Hematopoietic multipotent progenitor cell treated with erythropoietin and hydrocortisone succinate and interleukin-3 and kit ligand, for 6 days (in vitro differentiated cells): Measurements from ENCODE around the gene TMED8.
A peak's percentile ranks its signal among the peaks of the same experiment; 100 is the strongest.
"Not testable (repeated sequence)": the region's sequence is repeated elsewhere in the genome, so short reads cannot be mapped to it uniquely, and the experiment has no call there.

Experiments used
- DNase-seq: peaks from one replicate; pipeline ENCODE4 v3.0.0-alpha.2; 2015

Gene TMED8

DNA sequence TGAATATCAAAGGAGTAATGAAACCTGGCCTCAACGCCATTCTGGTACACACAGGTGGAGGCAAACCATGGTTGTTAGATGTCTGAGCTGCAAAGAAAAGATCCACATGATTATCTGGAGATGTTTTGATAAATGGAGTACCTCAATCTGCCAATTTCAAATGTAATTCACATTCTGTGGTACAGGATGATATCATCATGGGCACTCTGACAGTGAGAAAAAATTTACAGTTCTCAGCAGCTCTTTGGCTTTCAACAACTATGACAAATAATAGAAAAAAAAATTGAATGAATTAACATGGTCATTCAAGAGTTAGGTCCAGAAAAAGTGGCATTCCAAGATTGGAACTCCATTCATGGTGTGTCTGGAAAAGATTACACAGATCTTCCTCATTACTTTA is 17.3 kb downstream of the TMED8 start:
- DNase-seq: no peak

DNA sequence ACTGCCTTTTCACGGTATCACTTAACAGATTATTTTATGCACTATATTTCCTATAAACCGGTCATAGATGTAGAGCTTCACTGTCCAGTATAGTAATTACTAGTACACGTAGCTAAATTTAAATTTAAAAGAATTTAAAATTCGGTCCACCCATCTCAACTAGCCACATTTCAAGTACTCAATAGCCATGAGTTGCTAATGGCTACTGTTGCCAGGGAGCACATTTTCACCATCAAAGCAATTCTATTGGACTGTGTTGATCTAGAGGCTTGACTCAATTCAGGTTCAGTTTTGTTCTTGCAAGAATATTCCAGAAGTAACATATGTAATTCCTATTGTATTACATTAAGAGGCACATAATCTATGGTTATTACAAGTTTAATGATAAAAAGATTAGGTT is 20.0 kb downstream of the TMED8 start:
- no peak for DNase-seq

DNA sequence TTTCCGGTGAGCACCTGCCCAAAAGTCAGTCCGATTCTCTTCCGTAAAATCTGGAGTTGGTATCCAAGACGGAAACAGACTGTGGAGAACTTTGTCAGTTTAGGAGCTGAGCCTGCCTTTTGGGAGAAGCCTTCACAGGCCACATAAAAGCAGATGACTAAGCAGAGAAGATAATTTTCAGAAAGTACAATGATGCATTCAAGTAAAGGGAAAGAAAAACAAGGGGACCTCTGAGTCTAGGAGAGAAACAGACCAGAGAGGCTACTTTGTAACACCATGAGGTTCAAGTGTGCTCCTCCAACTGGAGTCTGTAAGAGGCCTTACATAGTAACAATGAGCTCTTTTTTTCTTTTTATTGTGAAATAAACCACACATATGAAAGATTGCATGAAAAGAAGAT is 21.1 kb downstream of the TMED8 start:
- no peak for DNase-seq

DNA sequence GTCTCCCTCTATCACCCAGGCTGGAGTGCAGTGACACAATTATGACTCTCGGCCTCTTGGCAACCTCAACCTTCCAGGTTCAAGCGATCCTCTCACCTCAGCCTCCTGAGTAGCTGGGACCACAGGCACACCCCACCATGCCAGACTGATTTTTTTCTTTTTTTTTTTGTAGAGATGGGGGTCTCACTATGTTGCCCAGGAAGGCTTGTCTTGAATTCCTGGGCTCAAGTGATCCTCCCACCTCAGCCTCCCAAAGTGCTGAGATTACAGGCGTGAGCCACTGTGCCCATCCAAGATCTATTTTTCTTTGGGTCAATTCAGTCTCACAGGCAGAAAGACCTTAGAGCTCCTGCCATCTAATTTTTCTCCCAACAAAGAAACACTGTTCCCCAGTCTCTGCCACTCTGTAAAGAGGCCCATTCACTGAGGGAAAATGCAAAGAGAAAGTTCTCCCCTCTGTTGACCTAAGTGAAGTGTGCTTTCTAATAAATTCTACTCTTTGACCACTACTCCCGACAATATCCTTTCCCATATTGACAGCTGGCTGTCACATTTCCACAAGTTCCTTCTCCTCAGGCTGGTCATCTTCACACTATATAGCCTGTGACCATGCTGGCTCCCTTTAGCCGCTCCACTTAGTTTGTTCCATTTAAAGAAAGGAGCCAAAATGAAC is 23.3 kb downstream of the TMED8 start:
- no peak for DNase-seq

DNA sequence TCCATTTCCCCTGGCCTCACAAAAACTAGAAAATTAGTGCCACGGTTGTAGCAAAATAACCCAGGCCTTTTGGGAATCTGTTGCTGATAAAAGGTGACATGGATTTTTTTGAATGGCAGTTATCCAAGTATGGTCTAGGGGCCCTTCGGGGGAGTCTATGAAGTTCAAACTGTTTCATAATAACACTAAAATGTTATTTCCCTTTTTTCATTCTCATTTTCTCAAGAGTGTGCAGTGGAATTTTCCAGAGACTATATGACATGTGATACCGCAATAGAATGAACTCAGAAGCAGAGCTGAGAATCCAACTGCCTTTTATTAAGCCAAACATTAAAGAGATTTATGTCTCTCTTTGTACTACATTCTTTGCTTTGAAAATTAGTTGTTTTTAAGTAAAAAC is 29.1 kb downstream of the TMED8 start:
- peak; percentile 54 for DNase-seq

DNA sequence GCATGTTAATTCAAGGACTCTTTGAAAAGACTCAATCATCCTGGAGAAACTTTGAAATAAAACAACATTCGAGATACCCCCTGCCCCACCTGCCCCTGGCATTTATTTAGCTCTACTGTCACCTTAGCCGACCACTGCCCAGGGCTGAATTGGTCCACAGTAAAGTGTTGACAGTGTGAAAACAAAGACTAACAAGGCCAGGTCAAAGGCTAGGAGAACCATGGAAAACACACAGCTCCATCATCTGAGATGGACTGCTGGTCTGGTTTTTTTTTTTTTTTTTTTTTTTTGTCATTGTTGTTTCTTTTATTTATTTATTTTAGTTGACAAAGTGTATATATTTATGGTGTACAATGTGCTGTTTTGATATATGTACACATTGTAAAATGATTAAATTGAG is 30.4 kb downstream of the TMED8 start:
- DNase-seq: no peak

DNA sequence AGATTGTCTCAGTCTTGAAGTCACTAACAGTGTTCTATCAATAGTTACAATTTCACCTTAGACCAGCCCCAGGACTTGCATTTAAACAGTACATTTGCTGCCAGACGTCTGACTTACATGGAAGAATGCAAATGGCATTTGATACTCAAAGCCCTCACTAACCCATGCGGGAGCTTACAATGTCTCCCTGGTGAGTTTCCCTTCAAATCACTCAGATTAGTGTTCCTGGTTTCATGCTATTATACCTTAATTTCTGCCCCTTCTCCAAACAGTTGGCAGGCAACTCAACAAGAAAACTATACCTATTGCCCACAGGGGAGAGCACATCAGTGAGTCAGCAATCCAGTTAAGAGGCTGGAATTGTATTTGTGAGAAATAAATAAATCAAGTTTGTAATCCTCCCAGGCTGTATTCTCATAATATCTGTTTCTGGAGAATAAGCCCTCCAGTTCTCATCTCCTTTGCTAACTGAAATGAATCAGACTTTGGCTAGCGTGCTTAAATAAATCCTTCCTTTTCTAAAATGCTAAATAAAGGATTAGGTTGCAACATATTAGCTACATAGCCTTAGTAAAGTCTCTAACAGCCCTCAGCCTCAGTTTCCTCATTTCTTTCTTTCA is 32.4 kb downstream of the TMED8 start:
- no peak for DNase-seq

DNA sequence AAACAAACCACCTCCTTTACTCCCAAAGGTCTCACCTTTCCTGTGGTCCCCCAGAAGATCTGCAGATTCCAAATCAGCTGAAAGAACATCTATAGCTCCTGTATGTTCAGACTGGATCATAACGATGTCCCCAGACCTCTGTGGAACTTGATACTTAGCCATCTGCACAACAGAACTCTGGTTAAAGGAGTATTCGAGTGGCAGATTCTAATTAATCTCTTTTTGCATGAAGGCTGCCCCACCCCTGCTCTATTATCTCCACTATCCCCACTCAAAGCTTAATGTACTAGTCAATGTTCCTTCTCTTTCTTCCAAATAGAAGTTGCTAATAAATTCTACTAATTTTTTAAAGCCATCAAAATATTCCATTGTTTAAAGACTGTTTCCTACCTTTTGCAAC is 33.2 kb downstream of the TMED8 start:
- peak; percentile 28 for DNase-seq

DNA sequence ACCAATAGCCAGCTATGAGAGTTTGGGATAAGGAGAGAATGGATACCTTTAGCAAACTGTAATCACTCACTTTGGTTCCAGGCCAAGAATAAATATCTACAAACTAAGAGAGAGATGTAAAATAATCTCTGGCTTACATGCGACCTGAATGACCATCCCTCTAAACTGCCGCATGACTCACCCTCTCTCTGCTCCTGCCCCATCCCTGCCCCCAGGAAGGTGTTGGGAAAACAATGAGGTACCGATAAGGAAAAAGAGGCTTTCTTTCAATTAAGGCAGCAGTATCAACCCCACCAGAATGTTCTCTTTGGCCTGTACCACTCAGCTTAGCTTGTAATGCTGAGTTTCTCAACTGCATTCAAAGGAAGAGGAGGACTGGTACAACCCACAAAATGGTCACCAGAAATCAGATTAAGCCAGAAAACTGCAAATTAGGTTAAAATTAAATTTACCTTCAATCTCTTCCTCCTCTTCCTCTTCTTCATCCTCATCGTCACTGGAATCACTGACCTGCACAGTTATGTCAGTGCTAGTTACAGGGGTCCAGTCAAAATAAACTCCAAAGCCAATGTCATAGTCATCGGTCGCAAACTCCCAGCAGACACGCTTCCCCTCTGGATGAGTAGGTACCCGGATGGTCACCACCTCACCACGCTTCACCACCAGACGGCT is 34.0 kb downstream of the TMED8 start:
- no peak for DNase-seq

DNA sequence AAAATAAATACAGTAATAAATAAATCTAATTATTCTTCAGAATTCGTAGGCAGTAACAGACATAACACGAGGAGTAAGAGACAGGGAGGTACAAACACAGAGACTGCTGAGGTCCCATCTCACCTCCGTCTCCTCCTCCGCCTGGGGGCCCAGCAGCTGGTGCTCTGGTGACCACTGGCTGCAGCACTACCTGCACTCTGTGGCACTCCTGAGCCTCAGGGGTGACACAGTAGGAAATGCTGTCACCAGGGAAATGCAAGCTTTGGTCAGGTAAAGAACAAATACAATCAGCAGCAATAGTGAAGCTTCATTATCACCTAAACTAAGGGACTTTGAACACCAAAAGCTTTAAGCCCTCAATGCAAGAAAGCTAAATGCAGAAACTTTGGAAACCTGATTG is 36.5 kb downstream of the TMED8 start:
- no peak for DNase-seq

DNA sequence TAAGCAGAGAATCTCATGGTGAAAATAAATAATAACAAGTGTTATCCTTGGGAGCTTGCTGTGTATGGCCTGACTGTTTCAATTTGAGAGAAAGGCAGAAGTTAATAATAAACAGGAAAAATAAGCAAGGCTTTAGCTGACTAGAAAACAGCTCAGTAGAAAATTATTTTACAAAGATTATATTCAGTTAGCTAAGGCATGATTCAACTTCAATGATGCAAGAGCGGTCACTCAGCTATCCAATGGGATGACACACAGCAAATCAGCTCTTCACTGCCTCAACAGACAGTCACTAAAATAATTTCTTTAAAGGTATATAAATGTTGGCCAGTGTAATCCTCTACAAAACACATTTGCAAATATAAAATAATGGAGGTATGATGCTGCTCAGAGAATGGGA is 37.5 kb downstream of the TMED8 start:
- DNase-seq: no peak

DNA sequence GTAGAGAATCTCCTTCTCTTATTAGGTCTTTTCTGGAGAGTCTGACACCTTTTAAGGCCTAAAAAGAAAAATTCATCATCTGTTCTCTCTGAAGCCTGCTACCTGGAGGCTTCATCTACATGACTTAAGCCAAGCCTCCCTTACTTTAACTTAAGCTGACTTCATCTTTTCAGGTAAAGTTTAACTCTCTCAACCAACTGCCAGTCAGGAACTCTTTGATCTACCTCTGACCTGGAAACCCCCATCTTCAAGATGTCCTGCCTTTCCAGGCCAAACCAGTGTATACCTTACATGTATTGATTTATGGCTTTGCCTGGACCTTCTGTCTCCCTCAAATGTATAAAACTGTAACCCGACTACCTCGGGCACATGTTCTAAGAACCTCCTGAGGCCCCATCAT is 38.6 kb downstream of the TMED8 start:
- DNase-seq: no peak

DNA sequence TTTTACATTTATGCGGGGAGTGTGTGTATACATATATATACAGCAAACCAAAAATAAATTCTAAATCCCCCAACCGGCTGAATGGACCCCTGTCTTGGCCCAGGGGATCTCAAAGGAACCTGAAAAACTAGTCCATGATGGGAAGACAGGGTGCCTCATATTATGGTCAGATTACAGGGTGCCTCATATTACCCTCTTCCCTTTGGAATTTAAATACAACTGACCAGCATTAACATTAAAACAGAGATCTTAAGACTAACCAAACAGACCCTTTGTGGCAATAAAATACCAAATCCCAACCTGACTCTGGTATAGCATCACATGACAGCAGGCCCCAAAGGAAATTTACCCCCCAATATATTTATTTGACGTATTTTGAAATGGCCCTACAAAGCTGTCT is 39.0 kb downstream of the TMED8 start:
- no peak for DNase-seq

DNA sequence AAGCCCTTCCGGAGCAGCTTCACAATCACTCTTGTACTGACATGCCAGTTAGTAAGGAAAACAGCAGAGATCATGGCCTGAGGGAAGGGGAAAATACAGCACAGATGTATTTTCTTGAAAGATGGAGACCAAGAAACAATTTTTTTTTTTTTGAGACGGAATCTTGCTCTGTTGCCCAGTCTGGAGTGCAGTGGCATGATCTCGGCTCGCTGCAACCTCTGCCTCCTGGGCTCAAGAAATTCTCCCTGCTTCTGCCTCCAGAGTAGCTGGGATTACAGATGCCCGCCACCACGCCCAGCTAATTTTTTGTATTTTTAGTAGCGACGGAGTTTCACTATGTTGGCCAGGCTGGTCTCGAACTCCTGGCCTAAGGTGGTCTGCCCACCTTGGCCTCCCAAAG is 39.6 kb downstream of the TMED8 start:
- DNase-seq: not testable (repeated sequence)

DNA sequence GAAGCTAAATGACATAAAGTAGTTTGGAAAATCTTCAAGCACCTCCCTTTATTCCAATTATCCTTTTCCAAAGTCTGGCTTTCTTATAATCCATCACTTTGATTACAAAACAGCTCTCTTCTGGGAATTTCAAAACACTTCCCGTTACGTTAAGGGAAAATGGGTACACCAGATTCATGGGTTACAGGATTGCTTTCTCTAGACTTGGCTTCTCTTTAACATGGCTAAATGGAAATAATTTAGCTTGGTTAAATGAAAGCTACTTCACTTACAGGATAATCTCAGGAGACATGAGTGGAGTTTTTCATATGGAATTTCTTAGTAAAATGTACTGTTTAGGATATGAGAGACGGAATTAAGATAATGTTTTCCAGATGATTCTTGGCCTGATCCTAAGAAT is 41.3 kb downstream of the TMED8 start:
- no peak for DNase-seq

DNA sequence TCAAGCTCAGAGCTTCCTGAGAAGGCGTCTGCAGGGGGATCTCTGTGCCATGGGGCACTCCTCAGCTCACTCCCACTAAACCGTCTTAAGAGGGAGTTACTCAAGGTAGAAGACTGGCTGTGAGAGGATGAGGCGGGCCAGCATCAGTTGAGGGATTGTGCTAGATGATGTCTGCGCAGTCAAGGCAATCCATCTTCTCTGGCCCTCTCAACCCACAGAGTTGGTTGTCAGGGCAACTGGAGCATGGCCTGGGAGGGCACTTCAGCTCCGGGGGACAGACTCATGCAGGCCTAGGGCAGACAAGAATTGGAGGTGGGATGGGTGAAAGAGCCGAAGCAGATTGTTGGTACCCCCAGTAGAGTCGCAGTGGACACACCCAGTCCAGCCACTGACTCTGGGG is 47.0 kb downstream of the TMED8 start:
- DNase-seq: no peak

DNA sequence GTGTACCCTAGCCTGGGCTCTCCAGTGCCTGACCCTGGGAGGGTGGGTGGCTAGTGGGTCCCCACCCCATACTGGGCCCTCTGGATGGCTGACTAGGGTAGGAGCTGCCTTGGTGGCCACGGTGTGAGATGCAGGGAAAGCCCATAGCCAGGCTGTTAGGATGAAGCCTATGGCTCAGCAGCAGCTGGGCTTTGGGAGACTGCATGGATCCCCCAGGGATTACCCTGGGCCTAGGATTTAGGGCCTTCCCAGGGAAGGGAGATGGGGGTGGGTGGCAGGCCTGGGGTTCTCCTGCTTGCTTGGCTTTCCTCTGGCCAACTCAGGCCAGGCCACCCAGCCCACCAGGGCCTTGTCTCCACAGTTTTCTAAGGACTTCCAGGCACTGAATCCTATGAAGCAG is 49.8 kb downstream of the TMED8 start:
- DNase-seq: no peak

DNA sequence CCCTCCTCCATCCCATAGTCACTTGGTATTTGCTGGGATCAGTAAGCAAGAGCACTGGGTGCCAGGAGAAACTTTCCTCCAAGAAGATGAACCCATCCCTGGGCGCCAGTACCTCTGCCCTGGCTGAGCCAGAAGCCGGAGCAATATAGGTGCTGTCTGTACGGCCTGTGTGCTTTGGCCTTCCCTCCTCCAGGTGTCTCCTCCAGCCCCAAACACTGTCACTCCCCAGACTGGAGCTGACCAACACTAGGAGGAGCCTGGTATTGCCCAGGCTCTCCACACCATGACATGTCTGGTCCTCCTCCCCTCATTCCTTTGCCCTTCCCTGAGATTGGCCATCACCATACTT is 51.2 kb downstream of the TMED8 start:
- DNase-seq: no peak

DNA sequence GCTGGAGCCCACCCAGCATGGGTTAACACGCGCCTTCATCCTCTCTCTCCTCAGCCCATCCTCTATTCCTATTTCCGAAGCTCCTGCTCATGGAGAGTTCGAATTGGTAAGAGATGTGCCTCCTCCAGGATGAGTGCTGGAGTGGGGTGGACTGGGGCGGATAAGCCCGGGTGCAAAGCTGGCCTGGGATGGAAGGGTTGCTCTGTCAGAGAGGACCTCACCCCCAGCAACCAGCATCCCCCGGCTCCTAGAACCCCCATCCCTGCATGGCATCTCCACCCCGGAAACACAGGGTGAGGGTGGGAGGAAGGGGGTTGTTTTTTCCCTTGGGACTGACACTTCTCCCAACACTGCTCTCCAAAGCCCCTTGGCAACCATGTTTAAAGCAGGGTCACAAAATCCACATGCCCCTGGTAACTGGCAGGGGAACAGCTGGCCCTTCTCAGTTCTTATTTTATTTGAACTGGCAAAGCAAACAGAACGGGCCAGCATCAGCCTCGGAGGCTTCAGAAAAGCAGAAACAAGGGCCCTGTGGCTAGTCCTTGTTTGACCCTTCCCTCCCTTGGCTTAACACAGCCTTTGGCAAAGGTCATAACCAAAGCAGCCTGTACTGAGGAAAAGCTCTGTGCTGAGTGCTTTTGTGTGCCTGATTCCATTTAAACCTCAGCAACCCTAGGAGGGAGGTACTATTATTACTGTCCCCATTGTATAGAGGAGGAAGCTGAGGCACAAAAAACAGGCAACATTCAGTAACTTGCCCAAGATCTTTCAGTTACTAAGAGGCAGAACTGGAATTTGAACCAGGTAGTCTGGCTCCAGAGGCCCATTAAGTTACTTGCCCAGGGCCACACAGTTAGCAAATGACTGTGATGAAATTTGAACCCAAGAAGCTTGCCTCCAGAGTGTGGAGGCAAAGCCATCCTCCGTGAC is 51.8 kb downstream of the TMED8 start:
- no peak for DNase-seq

DNA sequence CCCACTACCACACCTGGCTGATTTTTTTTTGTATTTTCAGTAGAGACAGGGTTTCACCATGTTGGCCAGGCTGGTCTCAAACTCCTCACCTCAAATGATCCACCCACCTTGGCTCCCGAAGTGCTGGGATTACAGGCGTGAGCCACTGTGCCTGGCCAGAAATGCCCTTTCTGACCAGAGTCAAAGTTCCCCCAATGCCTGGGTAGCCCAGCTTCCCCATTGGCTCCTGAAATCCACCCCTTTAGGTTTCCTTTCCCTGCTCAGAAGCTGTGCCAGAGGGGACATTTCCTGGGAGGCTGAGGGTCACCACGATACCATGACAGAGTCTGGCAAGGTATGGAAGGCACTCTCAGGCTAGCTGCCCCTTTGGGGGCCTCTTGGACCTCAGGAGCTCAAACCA is 52.6 kb downstream of the TMED8 start:
- DNase-seq: no peak

DNA sequence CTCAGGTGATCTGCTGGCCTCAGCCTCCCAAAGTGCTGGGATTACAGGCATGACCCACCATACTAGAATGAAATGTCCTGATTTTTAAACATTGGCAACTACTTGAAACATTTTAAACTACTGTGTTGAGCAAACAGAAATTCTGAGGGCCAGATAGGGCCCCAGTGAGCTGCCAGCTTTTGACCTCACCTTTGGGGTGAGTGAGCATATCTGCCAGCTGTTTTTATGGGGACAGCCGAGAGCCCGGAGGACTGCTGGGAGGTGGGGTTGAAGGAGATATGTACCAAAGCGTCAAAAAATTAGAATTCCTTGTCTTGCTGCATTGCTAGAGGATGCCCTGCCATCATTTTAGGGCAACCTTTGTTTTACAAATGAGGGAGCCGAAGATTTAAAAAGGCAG is 53.3 kb downstream of the TMED8 start:
- no peak for DNase-seq

DNA sequence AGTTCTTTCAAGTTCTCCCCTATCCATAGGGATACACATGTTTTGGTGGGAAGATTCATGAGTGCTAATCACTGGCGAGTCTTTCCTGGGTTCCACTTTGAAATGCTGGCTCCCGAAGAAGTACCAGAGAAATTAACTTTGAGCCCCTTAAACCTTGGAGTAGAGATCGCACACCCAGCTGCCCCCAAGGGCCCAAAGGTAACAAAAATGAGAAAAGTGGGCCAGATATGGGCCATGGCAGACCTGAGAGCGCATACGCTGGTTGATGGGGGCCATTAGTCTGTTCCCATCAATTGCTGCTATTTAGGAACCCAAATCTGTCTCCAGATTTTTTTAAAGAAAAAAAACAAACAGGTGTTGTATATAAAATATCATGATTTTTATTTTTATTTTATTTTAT is 53.9 kb downstream of the TMED8 start:
- no peak for DNase-seq

DNA sequence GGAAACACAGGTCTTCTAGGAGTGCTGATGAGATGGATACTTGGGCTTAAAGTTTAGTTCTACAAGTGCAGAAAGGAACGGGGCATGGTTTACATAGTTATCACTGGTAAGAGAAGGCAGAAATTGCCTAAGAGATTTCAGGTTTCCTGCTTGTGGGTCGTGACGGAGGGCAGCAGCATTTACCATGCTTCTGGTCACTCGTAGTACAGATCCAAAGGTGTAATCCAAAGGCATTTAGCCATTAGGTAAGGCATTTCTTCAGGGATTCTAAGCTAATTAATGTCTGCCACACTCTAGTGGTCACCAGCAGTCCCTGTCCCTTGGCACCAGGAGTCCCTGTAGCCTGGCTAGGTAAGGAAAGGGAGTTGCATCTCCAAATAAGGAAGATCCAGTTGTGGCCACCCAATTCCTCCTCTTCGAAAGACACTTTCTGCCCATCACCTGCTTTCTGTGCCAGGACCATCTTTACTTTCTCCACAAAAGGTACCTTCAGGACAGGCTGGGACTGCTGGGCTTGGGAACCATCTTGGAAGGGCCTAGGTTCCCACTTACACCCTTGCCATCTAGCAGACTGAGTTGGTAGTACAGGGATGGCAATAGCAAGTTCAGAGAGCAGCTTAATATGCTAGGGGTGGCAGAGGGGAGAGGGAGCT is 54.5 kb downstream of the TMED8 start:
- DNase-seq: peak; percentile 53
